Measurements from ENCODE around the gene MED26.

DNA sequence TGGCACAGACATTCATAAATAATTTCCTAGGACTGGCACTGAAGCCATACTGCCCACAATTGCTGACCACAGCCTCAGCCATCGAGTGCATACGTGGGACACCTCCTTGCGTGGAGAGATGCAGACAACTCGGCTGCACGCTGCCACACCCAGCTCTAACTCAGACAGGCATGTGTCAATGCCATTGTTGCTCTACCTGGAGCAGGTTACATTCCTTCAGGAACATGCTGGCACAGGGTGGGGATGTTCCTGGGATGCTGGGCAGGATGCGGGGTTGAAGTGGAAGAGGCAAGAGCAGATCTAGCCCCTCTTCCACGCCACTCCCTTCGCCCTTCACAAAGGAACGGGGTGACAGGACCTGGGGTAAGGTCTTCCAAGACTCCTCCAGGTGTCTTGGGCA is 31.6 kb downstream of the MED26 start:
- no peak for TF ChIP-seq POLR2AphosphoS5 (IDR thresholded peaks at IDR 0.05)
- TF ChIP-seq, protein P1, sequence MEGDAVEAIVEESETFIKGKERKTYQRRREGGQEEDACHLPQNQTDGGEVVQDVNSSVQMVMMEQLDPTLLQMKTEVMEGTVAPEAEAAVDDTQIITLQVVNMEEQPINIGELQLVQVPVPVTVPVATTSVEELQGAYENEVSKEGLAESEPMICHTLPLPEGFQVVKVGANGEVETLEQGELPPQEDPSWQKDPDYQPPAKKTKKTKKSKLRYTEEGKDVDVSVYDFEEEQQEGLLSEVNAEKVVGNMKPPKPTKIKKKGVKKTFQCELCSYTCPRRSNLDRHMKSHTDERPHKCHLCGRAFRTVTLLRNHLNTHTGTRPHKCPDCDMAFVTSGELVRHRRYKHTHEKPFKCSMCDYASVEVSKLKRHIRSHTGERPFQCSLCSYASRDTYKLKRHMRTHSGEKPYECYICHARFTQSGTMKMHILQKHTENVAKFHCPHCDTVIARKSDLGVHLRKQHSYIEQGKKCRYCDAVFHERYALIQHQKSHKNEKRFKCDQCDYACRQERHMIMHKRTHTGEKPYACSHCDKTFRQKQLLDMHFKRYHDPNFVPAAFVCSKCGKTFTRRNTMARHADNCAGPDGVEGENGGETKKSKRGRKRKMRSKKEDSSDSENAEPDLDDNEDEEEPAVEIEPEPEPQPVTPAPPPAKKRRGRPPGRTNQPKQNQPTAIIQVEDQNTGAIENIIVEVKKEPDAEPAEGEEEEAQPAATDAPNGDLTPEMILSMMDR (IDR thresholded peaks at IDR 0.05), result no peak
